ENCODE data around the gene SMAD4.
A peak's percentile ranks its signal among the peaks of the same experiment; 100 is the strongest.

SMAD4 gene

GRCh38 chr18:51070545-51070944 is 40.5 kb downstream of the SMAD4 start:
- DNase-seq (ENCODE audit: extremely low spot score) = no peak
- ChIA-PET CTCF (interaction anchor here (1.2 to 2.4 kb wide), 4 partner anchors 9 to 19 kb away, joined by 3 to 16 read pairs (median 4); no protein-coding TSS in a partner anchor), POLR2A (no interaction called here)
- TF ChIP-seq CTCF (IDR thresholded peaks at IDR 0.05; ENCODE audit: control extremely low read depth, extremely low read depth, low read depth, missing control alignments) = no peak

- TF ChIP-seq CTCF (IDR thresholded peaks at IDR 0.05; ENCODE audit: control extremely low read depth, extremely low read depth, low read depth, missing control alignments) = no peak
- ChIA-PET CTCF (no interaction called here), POLR2A (no interaction called here)
- no peak for DNase-seq (ENCODE audit: extremely low spot score)
These were observed 42.7 kb downstream of the SMAD4 start for GRCh38 chr18:51072586-51073313.

GRCh38 chr18:51074605-51075004 is 44.6 kb downstream of the SMAD4 start:
- TF ChIP-seq CTCF (IDR thresholded peaks at IDR 0.05; ENCODE audit: control extremely low read depth, extremely low read depth, low read depth, missing control alignments) = no peak
- ChIA-PET CTCF (interaction anchor here (1.4 kb wide), 1 partner anchor 12 kb away, joined by 3 read pairs; no protein-coding TSS in a partner anchor), POLR2A (no interaction called here)
- peak; percentile 37 for DNase-seq (ENCODE audit: extremely low spot score)

GRCh38 chr18:51076503-51076902 is 46.5 kb downstream of the SMAD4 start:
- ChIA-PET CTCF (no interaction called here), POLR2A (no interaction called here)
- TF ChIP-seq CTCF (IDR thresholded peaks at IDR 0.05; ENCODE audit: control extremely low read depth, extremely low read depth, low read depth, missing control alignments) = no peak
- no peak for DNase-seq (ENCODE audit: extremely low spot score)

GRCh38 chr18:51077217-51077616 is 47.2 kb downstream of the SMAD4 start:
- CTCF ChIA-PET = no interaction called here
- POLR2A ChIA-PET = no interaction called here
- no peak for TF ChIP-seq CTCF (IDR thresholded peaks at IDR 0.05; ENCODE audit: control extremely low read depth, extremely low read depth, low read depth, missing control alignments)
- no peak for DNase-seq (ENCODE audit: extremely low spot score)

GRCh38 chr18:51078026-51078425 is 48.0 kb downstream of the SMAD4 start:
- no peak for DNase-seq (ENCODE audit: extremely low spot score)
- CTCF ChIA-PET = no interaction called here
- POLR2A ChIA-PET = no interaction called here
- TF ChIP-seq CTCF (IDR thresholded peaks at IDR 0.05; ENCODE audit: control extremely low read depth, extremely low read depth, low read depth, missing control alignments) = no peak

Data from GM10248 (cell line).